ENCODE results near the gene SLC25A14. TPM values are rescaled to one million over a fixed set of nuclear protein-coding genes. Genes with fewer than 3 reads are reported as not detected.

The SLC25A14 gene
- total and polyA plus RNA-seq, 12 donors: 4.8 to 29.2 (median 11.9) TPM

DNA sequence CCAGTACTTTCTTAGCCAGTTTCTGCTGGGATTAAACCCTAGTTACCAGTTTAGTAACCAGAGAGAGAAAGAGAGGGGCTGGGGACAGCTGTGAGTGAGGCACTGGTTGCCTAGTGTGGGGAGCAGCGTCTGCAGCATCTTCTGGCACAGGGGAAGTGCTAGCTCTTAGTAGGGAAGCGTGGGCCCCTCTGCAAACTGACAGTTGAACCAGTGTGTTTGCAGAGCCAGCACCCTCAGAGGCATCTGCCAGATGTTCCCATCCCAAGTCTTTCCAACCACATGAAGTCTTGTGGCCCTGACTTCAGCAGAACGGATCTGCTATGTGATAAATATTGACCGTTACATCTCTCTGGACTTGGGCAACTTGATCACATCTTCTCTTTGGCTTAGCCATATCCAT is 77.1 kb downstream of the SLC25A14 start:
- peaks cover 0 to 5% of the 10 kb centered on the region in 2 donors for H3K36me3 ChIP-seq (replicated peaks in 1 of 2)
- H3K9me3 ChIP-seq (replicated peaks in 1 of 3): no peaks in the 10 kb centered on the region
- no peak overlapping the region for H3K4me3 ChIP-seq
- WGBS, 4 donors: 62 to 85% (median 77%) methylated on average over 1 to 4 of the region's 4 CpGs
- DNase-seq: no peak
- H3K4me1 ChIP-seq (replicated peaks in 1 of 2): no peaks in the 10 kb centered on the region
- TF ChIP-seq, protein P1, sequence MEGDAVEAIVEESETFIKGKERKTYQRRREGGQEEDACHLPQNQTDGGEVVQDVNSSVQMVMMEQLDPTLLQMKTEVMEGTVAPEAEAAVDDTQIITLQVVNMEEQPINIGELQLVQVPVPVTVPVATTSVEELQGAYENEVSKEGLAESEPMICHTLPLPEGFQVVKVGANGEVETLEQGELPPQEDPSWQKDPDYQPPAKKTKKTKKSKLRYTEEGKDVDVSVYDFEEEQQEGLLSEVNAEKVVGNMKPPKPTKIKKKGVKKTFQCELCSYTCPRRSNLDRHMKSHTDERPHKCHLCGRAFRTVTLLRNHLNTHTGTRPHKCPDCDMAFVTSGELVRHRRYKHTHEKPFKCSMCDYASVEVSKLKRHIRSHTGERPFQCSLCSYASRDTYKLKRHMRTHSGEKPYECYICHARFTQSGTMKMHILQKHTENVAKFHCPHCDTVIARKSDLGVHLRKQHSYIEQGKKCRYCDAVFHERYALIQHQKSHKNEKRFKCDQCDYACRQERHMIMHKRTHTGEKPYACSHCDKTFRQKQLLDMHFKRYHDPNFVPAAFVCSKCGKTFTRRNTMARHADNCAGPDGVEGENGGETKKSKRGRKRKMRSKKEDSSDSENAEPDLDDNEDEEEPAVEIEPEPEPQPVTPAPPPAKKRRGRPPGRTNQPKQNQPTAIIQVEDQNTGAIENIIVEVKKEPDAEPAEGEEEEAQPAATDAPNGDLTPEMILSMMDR (IDR thresholded peaks at IDR 0.05): no peak
- no peak for TF ChIP-seq POLR2A (IDR thresholded peaks at IDR 0.05)
- H3K27ac ChIP-seq: no peak overlapping the region
- intact Hi-C loops (cut with DNase I): no loop called here
- no peaks in the 10 kb centered on the region for H3K27me3 ChIP-seq

DNA sequence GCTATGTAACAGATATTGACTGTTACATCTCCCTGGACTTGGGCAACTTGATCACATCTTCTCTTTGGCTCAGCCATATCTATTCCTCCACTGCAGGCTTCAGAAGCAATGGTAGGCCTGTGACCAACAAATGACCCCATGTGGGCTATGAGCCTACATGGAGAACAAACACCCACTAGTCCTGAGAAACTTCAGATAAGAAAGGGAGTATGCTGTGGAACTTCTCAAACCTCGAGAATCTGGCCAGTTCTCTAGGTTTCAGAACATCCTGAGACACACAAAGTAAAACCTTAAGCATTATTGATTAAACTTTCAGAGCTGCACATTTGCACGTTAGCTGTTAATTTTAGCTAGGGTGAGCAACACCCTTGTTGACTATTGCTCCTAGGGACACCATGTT is 78.3 kb downstream of the SLC25A14 start:
- no peak overlapping the region for H3K4me3 ChIP-seq
- DNase-seq: no peak
- no peaks in the 10 kb centered on the region for H3K36me3 ChIP-seq (replicated peaks in 1 of 2)
- no peaks in the 10 kb centered on the region for H3K9me3 ChIP-seq (replicated peaks in 1 of 3)
- no peak overlapping the region for H3K27ac ChIP-seq
- 47 to 79% (median 70%) methylated on average over 2 of the region's 2 CpGs for WGBS, 4 donors
- no peaks in the 10 kb centered on the region for H3K4me1 ChIP-seq (replicated peaks in 1 of 2)
- no peaks in the 10 kb centered on the region for H3K27me3 ChIP-seq
- no peak for TF ChIP-seq POLR2A (IDR thresholded peaks at IDR 0.05)
- TF ChIP-seq, protein P1 (IDR thresholded peaks at IDR 0.05): no peak
- intact Hi-C loops (cut with DNase I): no loop called here

DNA sequence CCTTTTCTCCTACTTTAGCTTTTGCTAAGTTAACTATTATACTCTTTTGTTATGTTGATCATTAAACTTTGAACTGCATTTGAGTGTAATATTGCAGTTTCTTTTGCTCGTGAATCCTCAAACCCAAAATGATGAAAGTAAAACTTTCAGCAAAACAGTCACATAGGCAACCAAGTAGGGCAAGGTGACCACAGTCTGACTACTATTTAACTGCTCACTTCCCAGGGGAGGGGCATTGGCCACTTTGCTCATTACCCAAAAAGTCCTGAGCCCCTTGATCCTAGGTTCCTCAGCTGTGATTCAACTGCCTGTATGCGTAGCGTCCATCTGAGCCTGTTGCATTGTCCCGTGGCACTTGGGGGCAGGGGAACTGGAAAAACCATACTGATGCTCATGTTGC is 79.0 kb downstream of the SLC25A14 start:
- Histone ChIP-seq H3K27me3 (no peaks in the 10 kb centered on the region), H3K4me1 (replicated peaks in 1 of 2) (no peaks in the 10 kb centered on the region), H3K9me3 (replicated peaks in 1 of 3) (no peaks in the 10 kb centered on the region), H3K4me3 (no peak overlapping the region), H3K36me3 (replicated peaks in 1 of 2) (no peaks in the 10 kb centered on the region), H3K27ac (no peak overlapping the region)
- TF ChIP-seq, protein P1 (IDR thresholded peaks at IDR 0.05): no peak
- TF ChIP-seq POLR2A (IDR thresholded peaks at IDR 0.05): no peak
- WGBS, 4 donors: 78 to 81% (median 79%) methylated on average over 3 to 4 of the region's 4 CpGs
- no peak for DNase-seq
- intact Hi-C loops (cut with DNase I): no loop called here

DNA sequence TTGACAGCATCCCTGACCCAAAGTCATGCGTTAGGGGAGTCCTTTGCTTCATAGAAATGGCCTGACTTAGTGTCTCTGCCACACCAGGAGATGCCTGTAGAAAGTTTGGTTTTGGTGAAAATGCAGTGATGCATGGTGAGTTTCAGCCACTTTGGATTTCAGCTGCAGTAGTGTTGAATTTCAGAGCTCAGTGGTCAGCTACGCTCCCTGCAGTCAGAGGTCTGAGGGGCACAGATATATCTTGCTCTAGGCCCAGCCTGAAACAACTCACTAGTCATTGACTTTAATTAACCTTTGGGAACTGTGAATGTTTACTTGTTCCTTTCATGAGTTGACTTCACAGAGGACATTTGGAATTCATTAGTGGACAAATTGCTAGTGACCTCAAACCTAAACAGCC is 79.5 kb downstream of the SLC25A14 start:
- intact Hi-C loops (cut with DNase I): no loop called here
- no peak for DNase-seq
- TF ChIP-seq POLR2A (IDR thresholded peaks at IDR 0.05): no peak
- TF ChIP-seq, protein P1 (IDR thresholded peaks at IDR 0.05): no peak
- Histone ChIP-seq H3K27ac (no peak overlapping the region), H3K4me3 (no peak overlapping the region), H3K27me3 (no peaks in the 10 kb centered on the region), H3K9me3 (replicated peaks in 1 of 3) (no peaks in the 10 kb centered on the region), H3K36me3 (replicated peaks in 1 of 2) (no peaks in the 10 kb centered on the region), H3K4me1 (replicated peaks in 1 of 2) (no peaks in the 10 kb centered on the region)
- WGBS, 4 donors: 52 to 80% (median 64%) methylated on average over 1 to 2 of the region's 2 CpGs

Small RNA genes lying within 50 kb of the gene (small RNA-seq; reads per million reads assigned to genes)
- gene AL035423.1: 0 reads per million in 2 donors
- 0 reads per million in 2 donors for gene RNU6-1130P

Other genes with a start within 250 kb of the SLC25A14 start
- 10 to 100 TPM in 1 of 9 donors, 1 to 10 TPM in 8; 2.7 to 16.7 (median 7.9) TPM for gene ELF4, start 229.4 kb upstream of the SLC25A14 start, total RNA-seq
- gene ELF4, start 229.4 kb upstream of the SLC25A14 start, polyA plus RNA-seq: 1 to 10 TPM; 3.1 to 4.5 (median 3.5) TPM
- 100 to 1,000 TPM in 1 of 9 donors, 10 to 100 TPM in 8; 37.4 to 101 (median 65.4) TPM for gene AIFM1, start 174.1 kb upstream of the SLC25A14 start, total RNA-seq
- 100 to 1,000 TPM in 1 of 3 donors, 10 to 100 TPM in 2; 41.2 to 163 (median 73.9) TPM for gene AIFM1, start 174.1 kb upstream of the SLC25A14 start, polyA plus RNA-seq
- gene RAB33A, start 168.0 kb upstream of the SLC25A14 start, total RNA-seq: 1 to 10 TPM in 6 of 9 donors, under 1 TPM in 3; 0.24 to 7.6 (median 1.4) TPM
- gene RAB33A, start 168.0 kb upstream of the SLC25A14 start, polyA plus RNA-seq: 1 to 10 TPM in 2 of 3 donors, under 1 TPM in 1; 0.40 to 1.4 (median 1.0) TPM
- 1 to 10 TPM; 2.6 to 7.3 (median 4.4) TPM for gene ZNF280C, start 71.0 kb upstream of the SLC25A14 start, total RNA-seq
- 1 to 10 TPM; 1.0 to 3.0 (median 1.4) TPM for gene ZNF280C, start 71.0 kb upstream of the SLC25A14 start, polyA plus RNA-seq
- not detected for gene GPR119, start 45.8 kb downstream of the SLC25A14 start, total RNA-seq
- not detected for gene GPR119, start 45.8 kb downstream of the SLC25A14 start, polyA plus RNA-seq
- 10 to 100 TPM in 8 of 9 donors, 1 to 10 TPM in 1; 8.0 to 30.9 (median 12.2) TPM for gene RBMX2, start 62.1 kb downstream of the SLC25A14 start, total RNA-seq
- 10 to 100 TPM; 25.1 to 42.1 (median 41.2) TPM for gene RBMX2, start 62.1 kb downstream of the SLC25A14 start, polyA plus RNA-seq